Body of pancreas (tissue), 4 donors: ENCODE data around the gene CTNND2. TPM values are rescaled to one million over a fixed set of nuclear protein-coding genes. Genes with fewer than 3 reads are reported as not detected.
A peak's percentile ranks its signal among the peaks of the same experiment; 100 is the strongest.

Experiments
- ATAC-seq: fragments of 150-250 bp; one replicate; pipeline ENCODE4 v1.9.1; 2016
- DNase-seq, 4 donors: peaks; one replicate each; pipeline ENCODE4 v3.0.0-alpha.2; 2019
- H3K27ac ChIP-seq, 4 donors: fragments of 200-600 bp; sonication (generic); 1 replicate in 3 of 4; 2 replicates in 1 of 4; pipeline versions ENCODE4 v1.5.1 to v1.6.1; 2016 to 2019; ENCODE audit warnings: mild to moderate bottlenecking in 1 of 4, mixed read lengths in 1 of 4, moderate library complexity in 1 of 4
- H3K27me3 ChIP-seq, 2 donors: fragments of 200-600 bp; sonication (generic); one replicate each; pipeline ENCODE4 v1.6.0; 2016; ENCODE audit warnings: mild to moderate bottlenecking in 1 of 2
- H3K36me3 ChIP-seq, 2 donors: fragments of 200-600 bp; sonication (generic); replicated peaks in 1 of 2; 2 replicates each; pipeline ENCODE4 v1.5.1; 2016; ENCODE audit warnings: low read depth in 2 of 2; ENCODE audit not compliant: insufficient read depth in 1 of 2
- H3K4me1 ChIP-seq: fragments of 200-600 bp; sonication (generic); one replicate; pipeline ENCODE4 v1.6.0; 2016
- H3K4me3 ChIP-seq, 2 donors: fragments of 200-600 bp; sonication (generic); 1 replicate in 1 of 2; 2 replicates in 1 of 2; pipeline ENCODE4 v1.5.1; 2016 to 2019
- H3K9me3 ChIP-seq, 3 donors: fragments of 200-600 bp; sonication (generic); 1 replicate in 2 of 3; 2 replicates in 1 of 3; pipeline ENCODE4 v1.5.1; 2016
- CTCF ChIP-seq, 7 experiments: fragments of 450-650 bp in 4 of 7; fragments of 200-600 bp in 3 of 7; sonication (generic) in 3 of 7; IDR thresholded peaks; one replicate each; pipeline ENCODE4 v1.5.1; 2016 to 2019; ENCODE audit warnings: antibody characterized with exemption in 7 of 7
- POLR2A ChIP-seq, 3 donors: fragments of 450-650 bp; IDR thresholded peaks; one replicate each; pipeline ENCODE4 v1.6.1; 2016; ENCODE audit warnings: antibody characterized with exemption in 3 of 3, mild to moderate bottlenecking in 2 of 3
- WGBS, 2 donors: methylation state at CpG; one replicate each; pipeline ENCODE4 v1.1.5; 2017; 5-methylcytosine and 5-hydroxymethylcytosine counted together
- intact Hi-C: fragments of 100-400 bp; cut with DNase I; formaldehyde crosslinking; loops from one replicate; pipeline ENCODE4 v1.15.1; 2023
- total RNA-seq, 2 donors: library from RNA; depleted of rRNA; stranded (reverse); fragments of >200 nt; gene quantifications; one replicate each; pipeline ENCODE4 v1.1.0, GENCODE V29; 2016

The CTNND2 gene
- total RNA-seq, 2 donors from 2014 or later: 21.0 to 82.4 TPM

GRCh38 chr5:10987925-10988504 lies 916.2 kb downstream of the CTNND2 start:
- DNase-seq (peak; percentile 81 to 89 (median 85)), ATAC-seq (peak; percentile 94)
- intact Hi-C loops: no loop called here
- no peaks in the 10 kb centered on the region for H3K36me3 ChIP-seq
- 11 to 28% methylated on average over 15 to 17 of the region's 17 CpGs for WGBS, 2 donors
- no peaks in the 10 kb centered on the region for H3K27me3 ChIP-seq
- TF ChIP-seq CTCF (IDR thresholded peaks at IDR 0.05) (peak; percentile 80 to 92 (median 87)), POLR2A (IDR thresholded peaks at IDR 0.05) (no peak)
- no peaks in the 10 kb centered on the region for H3K9me3 ChIP-seq
- no peak overlapping the region for H3K27ac ChIP-seq
- H3K4me1 ChIP-seq: peaks cover 15% of the 10 kb centered on the region
- H3K4me3 ChIP-seq: no peak overlapping the region

DNA sequence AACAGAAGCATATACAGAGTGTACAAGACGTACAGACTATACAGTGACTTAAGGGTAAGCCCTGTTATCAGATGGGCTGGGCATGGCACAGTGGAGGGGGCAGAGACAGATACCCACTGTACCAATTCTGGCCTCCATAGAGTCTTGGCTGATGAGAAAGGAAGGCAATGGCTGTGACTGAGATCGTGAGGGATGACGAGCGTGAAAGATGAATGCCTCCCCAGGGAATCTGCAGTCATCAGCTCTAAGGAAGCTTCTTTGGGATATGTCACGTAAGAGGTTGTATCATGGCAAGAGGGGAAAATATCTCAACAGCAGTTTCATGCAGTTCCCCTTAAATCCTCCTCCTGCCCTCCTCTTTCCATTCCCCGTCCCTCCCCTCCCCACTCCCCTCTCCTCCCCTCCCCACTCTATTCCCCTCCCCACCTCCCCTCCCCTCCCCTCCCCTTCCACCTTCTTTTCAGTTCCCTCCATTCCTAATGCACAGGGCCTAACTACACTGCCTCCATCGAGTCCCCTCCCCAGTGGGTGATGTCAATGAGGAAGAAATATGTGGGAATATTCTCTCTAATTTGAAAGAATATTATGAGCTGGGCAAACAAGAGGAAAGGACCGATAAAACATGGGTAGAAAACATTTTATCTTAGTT lies 916.8 kb downstream of the CTNND2 start:
- Histone ChIP-seq H3K4me3 (no peak overlapping the region), H3K27ac (no peak overlapping the region), H3K4me1 (peaks cover 17% of the 10 kb centered on the region), H3K9me3 (no peaks in the 10 kb centered on the region), H3K36me3 (no peaks in the 10 kb centered on the region), H3K27me3 (no peaks in the 10 kb centered on the region)
- ATAC-seq (peak; percentile 7), DNase-seq (no peak)
- no peak for TF ChIP-seq CTCF (IDR thresholded peaks at IDR 0.05)
- TF ChIP-seq POLR2A (IDR thresholded peaks at IDR 0.05): no peak
- intact Hi-C loops: no loop called here
- 57 to 68% methylated on average over 8 of the region's 8 CpGs for WGBS, 2 donors

GRCh38 chr5:10985721-10986110 lies 918.5 kb downstream of the CTNND2 start:
- Histone ChIP-seq H3K4me3 (no peak overlapping the region), H3K27me3 (no peaks in the 10 kb centered on the region), H3K9me3 (no peaks in the 10 kb centered on the region), H3K36me3 (no peaks in the 10 kb centered on the region), H3K4me1 (peaks cover 20% of the 10 kb centered on the region), H3K27ac (no peak overlapping the region)
- TF ChIP-seq CTCF (IDR thresholded peaks at IDR 0.05): no peak
- TF ChIP-seq POLR2A (IDR thresholded peaks at IDR 0.05): no peak
- intact Hi-C loops: no loop called here
- DNase-seq (no peak), ATAC-seq (no peak)
- 88 to 92% methylated on average over 2 of the region's 2 CpGs for WGBS, 2 donors

DNA sequence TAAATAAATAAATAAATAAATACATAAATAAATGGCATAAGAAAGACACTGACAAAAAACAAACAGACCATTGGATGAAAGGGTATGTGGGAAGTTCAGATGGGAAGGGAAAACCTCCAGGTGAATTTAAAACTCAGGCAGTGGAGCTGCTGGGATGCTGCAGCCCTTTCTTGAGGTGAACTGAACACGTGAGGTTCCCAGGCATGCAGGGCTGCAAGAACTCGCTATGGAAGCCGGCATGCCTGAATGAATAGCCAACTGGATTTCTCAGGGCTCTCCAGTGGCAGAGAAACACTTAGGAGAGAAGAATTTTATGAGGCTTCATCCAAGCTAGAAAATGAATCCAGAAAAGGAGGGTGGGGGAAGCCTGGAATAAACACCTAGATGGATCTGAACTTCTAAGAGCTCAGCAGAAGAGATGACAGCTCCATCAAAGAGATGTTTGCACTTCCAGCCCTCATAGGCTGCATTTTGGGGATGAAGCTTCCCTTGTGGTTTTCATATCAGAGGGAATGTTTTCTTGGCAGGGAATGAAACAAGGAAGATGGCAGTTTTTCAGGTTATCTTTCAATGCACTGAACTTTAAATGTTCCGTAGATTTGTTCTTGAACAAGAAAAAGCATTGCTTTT lies 919.0 kb downstream of the CTNND2 start:
- H3K27ac ChIP-seq: no peak overlapping the region
- 92 to 96% methylated on average over 4 of the region's 4 CpGs for WGBS, 2 donors
- H3K4me3 ChIP-seq: no peak overlapping the region
- intact Hi-C loops: no loop called here
- DNase-seq: no peak
- H3K4me1 ChIP-seq: peaks cover 20% of the 10 kb centered on the region
- H3K9me3 ChIP-seq: no peaks in the 10 kb centered on the region
- TF ChIP-seq POLR2A (IDR thresholded peaks at IDR 0.05): no peak
- H3K27me3 ChIP-seq: no peaks in the 10 kb centered on the region
- no peaks in the 10 kb centered on the region for H3K36me3 ChIP-seq
- ATAC-seq: no peak

- H3K4me1 ChIP-seq: peaks cover 20% of the 10 kb centered on the region
- 71 to 72% methylated on average over 10 of the region's 10 CpGs for WGBS, 2 donors
- TF ChIP-seq CTCF (IDR thresholded peaks at IDR 0.05) (no peak), POLR2A (IDR thresholded peaks at IDR 0.05) (no peak)
- H3K27ac ChIP-seq: no peak overlapping the region
- ATAC-seq (no peak), DNase-seq (no peak)
- intact Hi-C loops: no loop called here
- no peaks in the 10 kb centered on the region for H3K36me3 ChIP-seq
- no peaks in the 10 kb centered on the region for H3K27me3 ChIP-seq
- no peak overlapping the region for H3K4me3 ChIP-seq
- H3K9me3 ChIP-seq: no peaks in the 10 kb centered on the region
Observed at GRCh38 chr5:10984021-10984715, 920.1 kb downstream of the CTNND2 start.
